CD4-positive, CD25-positive, alpha-beta regulatory T cell (primary cell): Measurements from ENCODE around the gene GAS7. TPM values are rescaled to one million over a fixed set of nuclear protein-coding genes. Genes with fewer than 3 reads are reported as not detected.

Experiments
- ATAC-seq, 2 donors: fragments of 150-1000 bp; cut with Tn5 transposase; one replicate each; pipeline ENCODE4 v1.10.0; 2021; ENCODE audit warnings: low read depth in 2 of 2, moderate number of reproducible peaks in 2 of 2, moderate library complexity in 1 of 2
- DNase-seq, 3 donors: peaks; one replicate each; pipeline versions ENCODE4 v3.0.0 to v3.0.0-alpha.2; 2012 to 2022; ENCODE audit warnings: mixed read lengths in 1 of 3
- H3K27ac ChIP-seq: one replicate; pipeline ENCODE4 v1.7.0; 2013; ENCODE audit warnings: mild to moderate bottlenecking, low read length; ENCODE audit not compliant: insufficient read depth, poor library complexity, severe bottlenecking
- H3K27me3 ChIP-seq: one replicate; pipeline ENCODE4 v1.7.0; 2013; ENCODE audit warnings: low read length; ENCODE audit not compliant: control insufficient read depth, insufficient read depth
- H3K36me3 ChIP-seq: one replicate; pipeline ENCODE4 v1.7.0; 2013; ENCODE audit warnings: mild to moderate bottlenecking, low read length, moderate library complexity; ENCODE audit not compliant: control insufficient read depth, insufficient read depth
- H3K4me1 ChIP-seq: 2 replicates; pipeline ENCODE4 v1.7.0; 2013; ENCODE audit warnings: mild to moderate bottlenecking, low read length; ENCODE audit not compliant: insufficient read depth, control insufficient read depth, poor library complexity, severe bottlenecking
- H3K4me3 ChIP-seq: one replicate; pipeline ENCODE4 v1.7.0; 2013; ENCODE audit warnings: low read depth, mild to moderate bottlenecking, low read length, moderate library complexity
- H3K9me3 ChIP-seq, 2 experiments: 1 replicate in 1 of 2; 2 replicates in 1 of 2; pipeline ENCODE4 v1.7.0; 2013; ENCODE audit warnings: low read length in 2 of 2, mild to moderate bottlenecking in 1 of 2, moderate library complexity in 1 of 2; ENCODE audit not compliant: control insufficient read depth in 2 of 2
- H3K27ac Mint-ChIP-seq, 3 donors: one replicate each; pipeline ENCODE4 v1.8.0; 2020 to 2022; ENCODE audit warnings: mild to moderate bottlenecking in 3 of 3, mixed read lengths in 3 of 3, moderate library complexity in 2 of 3
- H3K27me3 Mint-ChIP-seq: one replicate; pipeline ENCODE4 v1.8.0; 2022; ENCODE audit warnings: mild to moderate bottlenecking, mixed read lengths
- H3K36me3 Mint-ChIP-seq: one replicate; pipeline ENCODE4 v1.8.0; 2020; ENCODE audit warnings: mixed read lengths
- H3K4me1 Mint-ChIP-seq, 4 donors: one replicate each; pipeline ENCODE4 v1.8.0; 2020 to 2022; ENCODE audit warnings: mixed read lengths in 4 of 4, mild to moderate bottlenecking in 1 of 4
- H3K4me3 Mint-ChIP-seq, 4 donors: one replicate each; pipeline ENCODE4 v1.8.0; 2020 to 2022; ENCODE audit warnings: mild to moderate bottlenecking in 4 of 4, mixed read lengths in 4 of 4, moderate library complexity in 3 of 4
- H3K9me3 Mint-ChIP-seq, 7 donors: one replicate each; pipeline ENCODE4 v1.8.0; 2020 to 2022; ENCODE audit warnings: mixed read lengths in 7 of 7, mild to moderate bottlenecking in 3 of 7, moderate library complexity in 2 of 7
- polyA plus RNA-seq, 4 donors: library from polyadenylated mRNA; unstranded; fragments of 300-500 nt; fragmentation: Illumina TruSeq; gene quantifications; one replicate each; pipeline ENCODE4 v1.2.3, GENCODE V29; 2021
- total RNA-seq: library from RNA; stranded (reverse); gene quantifications from one replicate; pipeline ENCODE4 v1.2.3, GENCODE V29; 2022

Gene GAS7
- total and polyA plus RNA-seq, 5 donors from 2014 or later = 0.10 to 0.79 (median 0.46) TPM; not detected in 1

DNA sequence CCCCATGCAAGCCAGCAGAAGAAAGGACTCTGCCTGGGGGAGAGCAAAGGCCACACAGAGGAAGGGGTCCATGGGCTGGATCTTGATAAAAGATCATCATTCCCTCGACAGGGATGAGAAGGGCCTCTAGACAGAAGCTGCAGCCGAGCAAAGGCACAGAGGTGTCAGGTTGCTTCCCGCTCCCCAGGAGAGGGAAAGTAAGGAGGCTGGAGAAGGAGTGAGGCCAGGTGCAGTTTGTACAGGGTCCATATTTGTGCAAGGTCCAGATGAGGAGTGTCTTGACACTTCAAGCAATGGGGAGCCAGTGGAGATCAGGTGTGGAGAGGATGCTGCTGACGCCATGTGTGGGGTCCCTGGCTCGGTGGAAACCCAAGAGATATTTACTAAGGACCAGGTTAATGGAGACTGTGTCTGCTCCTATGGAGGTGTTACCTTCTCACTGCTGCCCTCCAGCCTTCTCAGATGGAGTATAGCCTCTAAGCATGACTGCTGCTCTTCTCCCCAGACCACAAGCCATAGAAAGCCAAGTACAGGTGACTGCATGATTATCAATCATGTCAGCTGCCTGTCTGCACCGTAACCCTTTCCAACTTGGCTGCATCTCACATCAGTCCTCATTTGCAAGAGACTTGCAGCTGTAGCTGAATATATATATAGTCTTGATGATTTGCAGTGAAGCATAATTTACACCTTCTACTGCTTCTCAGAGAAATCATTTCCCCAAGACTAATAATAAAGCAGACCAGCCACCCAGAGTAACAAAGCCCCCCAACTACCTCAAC, 21.1 kb downstream of the GAS7 start:
- no peak for DNase-seq
- Mint-ChIP-seq H3K27me3 (peaks cover 7% of the 10 kb centered on the region), H3K9me3 (peaks cover 0 to 6% (median under 1%) of the 10 kb centered on the region in 7 donors), H3K4me3 (no peak overlapping the region), H3K27ac (no peak overlapping the region), H3K4me1 (no peaks in the 10 kb centered on the region), H3K36me3 (peaks cover under 1% of the 10 kb centered on the region)
- H3K9me3 ChIP-seq = no peaks in the 10 kb centered on the region
- no peaks in the 10 kb centered on the region for H3K36me3 ChIP-seq
- no peaks in the 10 kb centered on the region for H3K27me3 ChIP-seq
- ATAC-seq = no peak
- no peak overlapping the region for H3K4me3 ChIP-seq
- H3K27ac ChIP-seq = no peak overlapping the region
- no peaks in the 10 kb centered on the region for H3K4me1 ChIP-seq

DNA sequence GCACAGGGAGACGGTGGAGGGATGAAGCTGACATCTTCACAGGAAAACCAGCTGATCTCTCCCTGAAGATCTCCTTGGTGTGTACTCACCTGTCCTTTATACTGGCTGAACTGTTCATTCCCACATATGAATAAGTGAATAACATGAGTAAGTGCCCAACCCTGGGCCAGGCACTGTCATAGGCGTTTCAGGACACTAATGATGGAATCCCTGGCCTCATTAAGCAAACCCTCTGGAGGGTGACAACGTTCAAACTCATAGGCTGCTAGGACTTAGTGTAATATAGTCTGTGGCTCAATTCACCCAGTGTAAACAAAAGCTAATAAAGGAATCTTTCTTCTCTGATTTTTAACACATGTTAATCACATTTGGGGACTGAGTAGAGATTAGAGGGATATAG, 24.5 kb downstream of the GAS7 start:
- peaks cover 8% of the 10 kb centered on the region for H3K27me3 Mint-ChIP-seq
- no peak overlapping the region for H3K4me3 ChIP-seq
- DNase-seq = no peak
- no peaks in the 10 kb centered on the region for H3K4me1 ChIP-seq
- ATAC-seq = no peak
- no peaks in the 10 kb centered on the region for H3K4me1 Mint-ChIP-seq
- H3K27me3 ChIP-seq = no peaks in the 10 kb centered on the region
- H3K36me3 ChIP-seq = no peaks in the 10 kb centered on the region
- H3K9me3 ChIP-seq = no peaks in the 10 kb centered on the region
- H3K27ac ChIP-seq = no peak overlapping the region
- peaks cover 0 to 7% (median 1%) of the 10 kb centered on the region in 7 donors for H3K9me3 Mint-ChIP-seq
- no peak overlapping the region for H3K27ac Mint-ChIP-seq
- no peak overlapping the region for H3K4me3 Mint-ChIP-seq
- H3K36me3 Mint-ChIP-seq = peaks cover 3% of the 10 kb centered on the region

DNA sequence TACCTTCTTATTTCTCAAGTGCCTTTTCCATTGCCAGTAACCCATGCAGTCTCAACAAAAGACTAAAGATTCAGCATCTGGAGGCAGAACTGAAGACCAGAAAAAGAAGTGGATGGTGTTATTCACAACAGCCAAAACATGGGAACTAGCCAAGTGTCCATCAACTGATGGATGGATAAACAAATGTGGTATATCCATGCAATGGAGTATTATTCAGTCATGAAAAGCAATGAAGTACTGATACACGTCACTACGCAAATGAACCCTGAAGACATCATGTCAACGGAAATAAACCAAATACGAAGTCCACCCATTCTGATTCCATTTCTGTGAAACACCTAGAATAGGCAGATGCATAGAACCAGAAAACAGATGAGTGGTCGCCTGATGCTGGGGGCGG, 25.6 kb downstream of the GAS7 start:
- no peak overlapping the region for H3K4me3 Mint-ChIP-seq
- Histone ChIP-seq H3K4me1 (no peaks in the 10 kb centered on the region), H3K36me3 (no peaks in the 10 kb centered on the region), H3K4me3 (no peak overlapping the region), H3K9me3 (no peaks in the 10 kb centered on the region), H3K27me3 (no peaks in the 10 kb centered on the region), H3K27ac (no peak overlapping the region)
- H3K36me3 Mint-ChIP-seq = peaks cover 3% of the 10 kb centered on the region
- peaks cover 8% of the 10 kb centered on the region for H3K27me3 Mint-ChIP-seq
- H3K9me3 Mint-ChIP-seq = peaks cover 0 to 6% (median 0%) of the 10 kb centered on the region in 7 donors
- ATAC-seq (no peak), DNase-seq (no peak)
- no peak overlapping the region for H3K27ac Mint-ChIP-seq
- no peaks in the 10 kb centered on the region for H3K4me1 Mint-ChIP-seq

DNA sequence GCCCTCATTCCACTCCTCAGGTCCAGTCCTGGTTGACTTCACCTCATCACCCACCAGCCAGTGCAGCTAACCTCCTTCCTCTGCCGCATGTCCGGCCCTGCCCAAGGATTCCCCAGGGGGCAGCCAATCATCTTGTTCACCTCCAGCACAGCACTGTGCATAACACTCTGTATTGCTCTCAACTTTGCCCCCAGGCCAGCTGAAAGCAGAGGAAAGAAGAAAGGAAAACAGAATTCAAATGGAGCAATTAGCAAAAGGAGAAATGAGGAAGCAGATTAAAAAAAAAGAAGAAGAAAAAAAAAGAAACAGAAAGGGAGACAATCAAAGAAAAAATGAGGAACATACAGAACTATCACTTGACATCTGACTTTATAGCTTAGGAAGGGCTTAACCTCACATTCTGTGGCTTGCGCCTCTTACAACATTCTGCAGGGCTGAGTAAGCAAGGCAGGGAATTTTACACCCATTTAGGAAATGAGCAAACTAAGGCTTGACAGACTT, 26.1 kb downstream of the GAS7 start:
- H3K27ac Mint-ChIP-seq = peak overlapping the region in 1 of 3 donors; percentile 1
- H3K36me3 ChIP-seq = no peaks in the 10 kb centered on the region
- H3K9me3 ChIP-seq = no peaks in the 10 kb centered on the region
- H3K27ac ChIP-seq = no peak overlapping the region
- DNase-seq (no peak), ATAC-seq (no peak)
- no peak overlapping the region for H3K4me3 Mint-ChIP-seq
- no peaks in the 10 kb centered on the region for H3K4me1 Mint-ChIP-seq
- H3K27me3 ChIP-seq = no peaks in the 10 kb centered on the region
- H3K27me3 Mint-ChIP-seq = peaks cover 8% of the 10 kb centered on the region
- H3K4me1 ChIP-seq = no peaks in the 10 kb centered on the region
- H3K4me3 ChIP-seq = no peak overlapping the region
- H3K36me3 Mint-ChIP-seq = peaks cover 3% of the 10 kb centered on the region
- peaks cover 0 to 5% (median 0%) of the 10 kb centered on the region in 7 donors for H3K9me3 Mint-ChIP-seq

DNA sequence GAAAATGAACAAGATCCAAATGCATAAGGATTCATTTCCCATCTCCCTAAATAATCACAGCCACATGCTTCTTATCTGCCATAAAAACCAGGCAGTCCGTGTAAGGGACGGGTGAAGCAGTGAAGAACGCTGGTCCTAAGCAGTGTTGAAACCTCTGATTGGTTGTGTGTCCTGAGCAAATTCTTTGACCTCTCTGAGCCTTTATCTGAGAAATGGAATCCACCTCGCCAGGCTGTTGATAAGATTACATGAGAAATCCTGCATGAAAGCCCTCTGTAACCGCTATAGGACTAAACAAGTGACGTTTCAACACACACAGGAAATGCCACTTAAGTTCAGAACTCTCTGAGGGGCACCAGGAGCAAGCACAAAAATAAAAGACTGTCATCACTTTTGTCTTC, 26.8 kb downstream of the GAS7 start:
- H3K27ac Mint-ChIP-seq = no peak overlapping the region
- H3K4me3 Mint-ChIP-seq = no peak overlapping the region
- H3K9me3 Mint-ChIP-seq = peaks cover 0 to 5% (median 0%) of the 10 kb centered on the region in 7 donors
- peaks cover 3% of the 10 kb centered on the region for H3K36me3 Mint-ChIP-seq
- Histone ChIP-seq H3K36me3 (no peaks in the 10 kb centered on the region), H3K27ac (no peak overlapping the region), H3K27me3 (no peaks in the 10 kb centered on the region), H3K9me3 (no peaks in the 10 kb centered on the region), H3K4me3 (no peak overlapping the region), H3K4me1 (no peaks in the 10 kb centered on the region)
- no peaks in the 10 kb centered on the region for H3K4me1 Mint-ChIP-seq
- H3K27me3 Mint-ChIP-seq = peaks cover 10% of the 10 kb centered on the region
- ATAC-seq (no peak), DNase-seq (peak in 1 of 3 donors; percentile 7)

DNA sequence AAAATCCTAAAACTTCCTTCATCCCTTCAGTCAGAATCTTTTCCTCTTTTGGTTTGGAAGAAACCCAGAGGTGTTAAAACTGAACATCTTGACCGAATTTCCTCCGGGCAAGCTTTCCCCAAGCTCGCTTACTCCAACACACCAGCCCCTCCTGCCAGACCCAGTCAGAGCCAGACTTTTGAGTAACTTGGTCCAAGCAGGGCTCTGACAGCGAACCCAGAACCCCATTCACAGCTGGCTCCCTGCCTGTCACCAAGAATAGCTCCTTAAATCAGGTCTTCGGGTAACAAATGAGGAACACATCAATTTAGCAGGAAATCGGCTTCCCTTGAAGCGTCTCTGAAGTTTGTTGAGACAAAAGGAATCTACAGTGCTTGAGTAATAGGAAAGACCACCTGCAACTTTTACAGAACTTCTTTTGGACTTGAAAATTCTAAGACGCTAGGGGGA, 27.3 kb downstream of the GAS7 start:
- H3K27me3 Mint-ChIP-seq = peaks cover 11% of the 10 kb centered on the region
- H3K36me3 Mint-ChIP-seq = peaks cover 3% of the 10 kb centered on the region
- no peak overlapping the region for H3K4me3 ChIP-seq
- no peak overlapping the region for H3K27ac ChIP-seq
- DNase-seq = no peak
- no peaks in the 10 kb centered on the region for H3K9me3 ChIP-seq
- H3K36me3 ChIP-seq = no peaks in the 10 kb centered on the region
- H3K27me3 ChIP-seq = no peaks in the 10 kb centered on the region
- H3K27ac Mint-ChIP-seq = no peak overlapping the region
- no peaks in the 10 kb centered on the region for H3K4me1 ChIP-seq
- peaks cover 0 to 5% (median 0%) of the 10 kb centered on the region in 7 donors for H3K9me3 Mint-ChIP-seq
- ATAC-seq = no peak
- no peak overlapping the region for H3K4me3 Mint-ChIP-seq
- H3K4me1 Mint-ChIP-seq = no peaks in the 10 kb centered on the region

DNA sequence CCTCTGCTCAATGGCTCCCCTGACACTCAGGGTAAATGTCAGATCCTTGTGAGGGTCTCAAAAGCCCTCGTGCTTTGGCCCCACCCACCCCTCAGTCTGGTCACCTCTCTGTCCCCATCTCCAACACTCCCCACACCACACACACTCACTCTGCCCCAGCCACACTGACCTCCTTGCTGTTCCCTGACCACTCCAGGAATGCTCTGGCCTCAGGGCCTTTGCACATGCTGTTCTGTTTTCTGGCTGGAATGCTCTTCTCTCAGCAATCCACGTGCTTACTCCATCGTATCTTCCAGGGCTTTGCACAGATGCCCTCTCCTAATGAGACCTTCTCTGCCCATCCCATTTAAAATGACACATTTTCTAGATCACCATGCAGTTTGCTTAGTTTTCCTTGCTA, 28.2 kb downstream of the GAS7 start:
- Mint-ChIP-seq H3K27me3 (peaks cover 8% of the 10 kb centered on the region), H3K9me3 (peaks cover 0 to 4% (median 0%) of the 10 kb centered on the region in 7 donors), H3K36me3 (peaks cover 3% of the 10 kb centered on the region), H3K4me3 (no peak overlapping the region), H3K4me1 (no peaks in the 10 kb centered on the region), H3K27ac (no peak overlapping the region)
- no peaks in the 10 kb centered on the region for H3K36me3 ChIP-seq
- no peaks in the 10 kb centered on the region for H3K9me3 ChIP-seq
- H3K4me3 ChIP-seq = no peak overlapping the region
- H3K27ac ChIP-seq = no peak overlapping the region
- DNase-seq (no peak), ATAC-seq (no peak)
- no peaks in the 10 kb centered on the region for H3K4me1 ChIP-seq
- H3K27me3 ChIP-seq = no peaks in the 10 kb centered on the region

DNA sequence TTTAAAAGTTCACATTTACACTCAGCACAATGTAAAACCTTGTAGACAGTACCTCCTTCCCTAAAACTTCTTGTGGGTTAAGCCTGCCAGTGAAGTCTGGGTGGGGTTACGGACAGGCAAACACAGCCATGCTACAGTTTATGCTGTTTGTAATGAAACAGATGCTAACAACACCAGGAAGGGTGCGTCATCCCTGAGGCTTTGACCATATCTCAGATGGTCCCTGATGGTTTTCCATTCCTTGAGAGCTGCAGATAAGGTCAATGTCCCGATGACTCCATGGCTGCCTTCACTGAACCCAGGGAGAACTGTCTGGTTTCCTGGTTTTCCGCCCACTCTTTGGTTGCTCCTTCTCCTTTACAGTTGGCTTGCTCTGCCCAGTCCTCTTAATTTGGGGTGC, 29.1 kb downstream of the GAS7 start:
- no peak overlapping the region for H3K27ac ChIP-seq
- H3K36me3 Mint-ChIP-seq = peaks cover 3% of the 10 kb centered on the region
- DNase-seq = no peak
- H3K4me1 Mint-ChIP-seq = no peaks in the 10 kb centered on the region
- no peaks in the 10 kb centered on the region for H3K27me3 ChIP-seq
- no peak for ATAC-seq
- no peak overlapping the region for H3K27ac Mint-ChIP-seq
- H3K4me3 ChIP-seq = no peak overlapping the region
- no peaks in the 10 kb centered on the region for H3K4me1 ChIP-seq
- H3K27me3 Mint-ChIP-seq = peaks cover 8% of the 10 kb centered on the region
- no peaks in the 10 kb centered on the region for H3K36me3 ChIP-seq
- no peak overlapping the region for H3K4me3 Mint-ChIP-seq
- peaks cover 0 to 4% (median 0%) of the 10 kb centered on the region in 7 donors for H3K9me3 Mint-ChIP-seq
- H3K9me3 ChIP-seq = no peaks in the 10 kb centered on the region
